PC-9 (cell line): ENCODE data around the gene PTBP1. TPM values are rescaled to one million over a fixed set of nuclear protein-coding genes. Genes with fewer than 3 reads are reported as not detected.

Experiments used
- BruUV-seq: library from RNA; stranded (reverse); fragments of 400-500 nt; replicated peaks from 2 replicates; lab custom pipeline; 2021; lab: Mats Ljungman, UMichigan
- CTCF ChIA-PET: fragments of 300-600 bp; sonication (Branson Sonifier 250); formaldehyde crosslinking; loops from one replicate; lab custom pipeline; 2022; ENCODE audit warnings: antibody characterized with exemption; lab: Charles Lee
- POLR2A ChIA-PET: fragments of 300-600 bp; sonication (Branson Sonifier 250); formaldehyde crosslinking; loops from one replicate; lab custom pipeline; 2022; ENCODE audit warnings: antibody characterized with exemption; ENCODE audit not compliant: unreplicated experiment; lab: Charles Lee
- DNase-seq, 2 experiments: peaks; one replicate each; pipeline versions ENCODE4 v3.0.0 to v3.0.0-alpha.2; 2015 to 2022; ENCODE audit warnings: mixed read lengths in 1 of 2
- H2AFZ ChIP-seq: fragments of 200-600 bp; sonication (generic); 2 replicates; pipeline ENCODE4 v1.8.1; 2017; ENCODE audit warnings: antibody characterized with exemption
- H3F3A ChIP-seq: fragments of 200-600 bp; sonication (generic); 2 replicates; pipeline ENCODE4 v1.8.1; 2017; ENCODE audit warnings: antibody characterized with exemption, mild to moderate bottlenecking, low read depth; ENCODE audit not compliant: insufficient read depth
- H3K27ac ChIP-seq: fragments of 200-600 bp; sonication (generic); 2 replicates; pipeline ENCODE4 v1.6.1; 2016; ENCODE audit warnings: mixed run types
- H3K27me3 ChIP-seq: fragments of 200-600 bp; sonication (generic); 2 replicates; pipeline ENCODE4 v1.6.1; 2016; ENCODE audit warnings: low read depth, mixed run types; ENCODE audit not compliant: insufficient read depth
- H3K36me3 ChIP-seq: fragments of 200-600 bp; sonication (generic); 2 replicates; pipeline ENCODE4 v1.6.1; 2016; ENCODE audit warnings: low read depth, mixed run types
- H3K4me1 ChIP-seq: fragments of 200-600 bp; sonication (generic); replicated peaks from 2 replicates; pipeline ENCODE4 v1.6.1; 2016; ENCODE audit warnings: mixed run types; ENCODE audit not compliant: insufficient read depth
- H3K4me2 ChIP-seq: fragments of 200-600 bp; sonication (generic); 2 replicates; pipeline ENCODE4 v1.6.1; 2017; ENCODE audit warnings: mixed run types
- H3K4me3 ChIP-seq: fragments of 200-600 bp; sonication (generic); 2 replicates; pipeline ENCODE4 v1.6.1; 2016; ENCODE audit warnings: mixed run types
- H3K79me2 ChIP-seq: fragments of 200-600 bp; sonication (generic); 2 replicates; pipeline ENCODE4 v1.6.1; 2017; ENCODE audit warnings: low read depth, mixed run types
- H3K9me2 ChIP-seq: fragments of 200-600 bp; sonication (generic); 2 replicates; pipeline ENCODE4 v1.8.1; 2017; ENCODE audit warnings: mild to moderate bottlenecking; ENCODE audit not compliant: insufficient read depth
- H3K9me3 ChIP-seq: fragments of 200-600 bp; sonication (generic); 2 replicates; pipeline ENCODE4 v1.8.1; 2016; ENCODE audit warnings: low read depth; ENCODE audit not compliant: insufficient read depth
- H4K20me1 ChIP-seq: fragments of 200-600 bp; sonication (generic); 2 replicates; pipeline ENCODE4 v1.8.1; 2017; ENCODE audit not compliant: insufficient read depth
- CTCF ChIP-seq: fragments of 200-600 bp; sonication (generic); conservative IDR thresholded peaks from 2 replicates; pipeline ENCODE4 v1.6.1; 2017; ENCODE audit warnings: mixed run types, antibody characterized with exemption, mild to moderate bottlenecking, moderate library complexity
- EZH2 ChIP-seq: fragments of 200-600 bp; sonication (generic); IDR thresholded peaks from 2 replicates; pipeline ENCODE4 v1.8.0; 2017; ENCODE audit warnings: antibody characterized with exemption, low read depth
- intact Hi-C: fragments of 100-400 bp; cut with micrococcal nuclease; formaldehyde crosslinking; loops from one replicate; pipeline ENCODE4 v1.10.0; 2022; ENCODE audit not compliant: unreplicated experiment
- total RNA-seq: library from RNA; stranded (reverse); gene quantifications from 2 replicates; pipeline ENCODE4 v1.2.3, GENCODE V29; 2021

The PTBP1 gene
- total RNA-seq, 1 experiment from 2014 or later: 542 TPM

GRCh38 chr19:750640-751423 lies 46.4 kb upstream of the PTBP1 start, which contains the start of gene MISP:
Gene MISP, plus strand, starts transcription at chr19:751112. Its CDS starts 5,835 bp downstream, at chr19:756947.
- Histone ChIP-seq H3K4me3 (peak within 1 kb of the TSS; percentile 99), H2AFZ (no peak within 1 kb of the TSS), H4K20me1 (peaks cover 22% of the 10 kb centered on the region), H3K9me2 (no peaks in the 10 kb centered on the region), H3K79me2 (peaks cover 34% of the 10 kb centered on the region), H3K4me2 (peak within 1 kb of the TSS; percentile 87), H3K27me3 (no peaks in the 10 kb centered on the region), H3K36me3 (no peaks in the 10 kb centered on the region), H3K27ac (peak within 1 kb of the TSS; percentile 89), H3F3A (peaks cover 32% of the 10 kb centered on the region), H3K4me1 (peaks cover 22% of the 10 kb centered on the region), H3K9me3 (no peaks in the 10 kb centered on the region)
- ChIA-PET CTCF (interaction anchor here (0.6 kb wide), 1 partner anchor 10 kb away, joined by 8 read pairs; no protein-coding TSS in a partner anchor), POLR2A (interaction anchor here (0.5 to 0.6 kb wide), 2 partner anchors 12 to 20 kb away, joined by 3 to 14 read pairs; no protein-coding TSS in a partner anchor)
- TF ChIP-seq CTCF (no peak), EZH2 (no peak)
- intact Hi-C loops: loop anchor here (5.0 kb wide), 1 partner anchor 89 kb away; the partner anchor contains the start of gene RNF126
- BruUV-seq: no TSS peak
- peak; percentile 82 to 97 for DNase-seq

- H3K36me3 ChIP-seq: peaks cover 3% of the 10 kb centered on the region; the same call in 1 of the 2 replicates
- intact Hi-C loops: loop anchor here (1.0 to 5.0 kb wide), 3 partner anchors 31 to 89 kb away; partner anchors contain the start of gene RNF126
- POLR2A ChIA-PET: interaction anchor here (0.5 to 1.0 kb wide), 8 partner anchors 13 to 247 kb away, joined by 3 to 11 read pairs (median 6); no protein-coding TSS in a partner anchor
- no peaks in the 10 kb centered on the region for H3K9me3 ChIP-seq
- peak; percentile 77 to 80 for DNase-seq
- BruUV-seq: TSS peak; percentile 95
- H3K27ac ChIP-seq: peak overlapping the region; percentile 89
- H4K20me1 ChIP-seq: peaks cover 30% of the 10 kb centered on the region
- no peak for TF ChIP-seq CTCF
- TF ChIP-seq EZH2: no peak
- H3K4me1 ChIP-seq: peaks cover 22% of the 10 kb centered on the region
- no peaks in the 10 kb centered on the region for H3K9me2 ChIP-seq
- H3K27me3 ChIP-seq: no peaks in the 10 kb centered on the region
- CTCF ChIA-PET: interaction anchor here (0.6 to 1.1 kb wide), 2 partner anchors 11 to 74 kb away, joined by 3 to 8 read pairs; no protein-coding TSS in a partner anchor
- peak overlapping the region; percentile 99 for H3K4me3 ChIP-seq
- peaks cover 32% of the 10 kb centered on the region for H3F3A ChIP-seq
- peaks cover 43% of the 10 kb centered on the region for H3K79me2 ChIP-seq
- H3K4me2 ChIP-seq: peak overlapping the region; percentile 87
- H2AFZ ChIP-seq: no peak overlapping the region
Measured at GRCh38 chr19:751501-752341, 45.5 kb upstream of the PTBP1 start.
